GM19239 (cell line): ENCODE data around the gene OLFML2A.

Source experiments
- DNase-seq: peaks from one replicate; pipeline ENCODE4 v3.0.0; 2011; ENCODE audit warnings: low spot score; ENCODE audit not compliant: insufficient read length
- FAIRE-seq: peaks from 2 replicates; lab custom pipeline; 2011; peaks lifted over from hg19 to GRCh38; lab: Jason Lieb, UNC

OLFML2A gene

DNA sequence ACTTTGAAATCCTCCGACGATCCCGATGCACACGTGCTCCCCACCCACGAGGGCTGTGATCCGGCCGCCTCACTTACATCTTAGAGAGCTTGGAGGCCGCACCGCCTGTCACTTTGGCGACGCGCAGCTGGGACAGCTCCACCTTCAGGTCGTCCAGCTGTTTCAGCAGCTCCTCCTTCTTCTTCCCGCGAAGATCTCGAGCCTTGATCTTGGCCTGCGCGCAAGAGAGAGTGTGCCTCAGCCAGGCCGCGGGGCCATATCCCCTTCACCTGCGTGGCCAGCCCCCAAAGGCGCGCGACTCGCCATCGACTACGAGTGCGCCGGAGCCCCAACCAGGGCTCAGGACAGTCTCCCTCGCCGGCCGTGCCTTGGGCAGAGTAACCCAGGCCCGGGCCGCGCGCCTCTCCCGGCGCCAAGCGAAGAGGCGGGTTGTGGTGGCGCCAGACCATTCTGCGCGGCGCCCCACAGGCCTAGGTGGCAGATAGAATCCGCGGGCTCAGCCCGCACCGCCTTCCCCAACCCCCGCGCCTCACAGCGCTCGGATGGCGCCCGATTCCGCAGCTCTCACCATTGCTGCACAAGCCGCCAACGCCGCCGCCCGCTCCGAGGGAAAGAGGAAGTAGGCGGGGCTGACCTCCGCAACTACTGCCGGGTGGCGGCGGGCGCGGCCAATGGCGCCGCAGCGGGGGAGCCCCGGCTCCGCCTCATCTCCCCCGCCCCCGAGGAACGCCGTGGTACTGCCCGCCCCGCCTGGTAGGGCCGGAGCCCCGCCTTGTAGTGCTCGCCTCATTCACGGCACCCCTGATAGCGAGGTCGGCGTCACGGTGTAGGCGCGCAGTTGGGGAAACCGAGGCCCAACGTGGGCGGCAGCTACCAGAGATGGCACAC is 84.7 kb downstream of the OLFML2A start, which contains the start of the genes ARPC5L and RPL35:
ARPC5L (plus strand) TSS at position 789 of the 888 bp plus-strand sequence. CDS start 7,161 bp downstream, outside the sequence.
RPL35 (minus strand) TSS at position 616 of the 888 bp plus-strand sequence; CDS start at position 571, 45 bp downstream.
- no peak for FAIRE-seq

DNA sequence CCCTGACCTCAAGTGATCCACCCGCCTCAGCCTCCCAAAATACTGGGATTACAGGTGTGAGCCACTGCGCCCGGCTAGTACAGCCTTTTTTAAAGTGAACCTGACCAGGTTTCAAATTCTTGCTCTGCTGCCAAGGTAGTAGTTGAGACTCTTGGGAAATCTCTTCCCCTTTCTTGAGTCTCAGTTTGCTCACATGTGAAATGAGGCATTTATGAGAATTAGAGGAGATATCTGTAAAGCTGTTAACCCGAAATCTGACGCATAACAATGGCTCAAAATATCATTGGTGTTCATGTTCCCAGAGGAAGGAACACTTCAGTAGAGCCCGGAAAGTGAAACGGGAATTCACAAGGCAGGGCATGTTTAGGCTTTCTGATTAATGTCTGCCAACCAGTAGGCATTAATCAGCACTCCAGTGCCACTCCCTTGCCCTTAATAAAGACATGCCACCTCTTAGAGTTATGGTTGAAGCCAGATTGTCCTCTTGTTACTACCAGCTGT is 86.5 kb downstream of the OLFML2A start:
- DNase-seq, result no peak
- FAIRE-seq, result no peak

More for the DNA sequence above, 84.7 kb downstream of the OLFML2A start, which contains the start of the genes ARPC5L and RPL35:
- peak; percentile 92 for DNase-seq
